Measurements from ENCODE around the gene MPHOSPH6. TPM values are rescaled to one million over a fixed set of nuclear protein-coding genes. Genes with fewer than 3 reads are reported as not detected.
A peak's percentile ranks its signal among the peaks of the same experiment; 100 is the strongest.
"Not testable (repeated sequence)": the region's sequence is repeated elsewhere in the genome, so short reads cannot be mapped to it uniquely, and the experiment has no call there.

The MPHOSPH6 gene, protein sequence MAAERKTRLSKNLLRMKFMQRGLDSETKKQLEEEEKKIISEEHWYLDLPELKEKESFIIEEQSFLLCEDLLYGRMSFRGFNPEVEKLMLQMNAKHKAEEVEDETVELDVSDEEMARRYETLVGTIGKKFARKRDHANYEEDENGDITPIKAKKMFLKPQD
- total RNA-seq, result 10 to 100 TPM in 7 of 10 donors, 1 to 10 TPM in 3; 7.0 to 12.2 (median 10.7) TPM
- polyA plus RNA-seq, result 10 to 100 TPM; 11.4 to 15.2 TPM
- long read RNA-seq, donor 1, transcript MPHOSPH6-207 (2 exons, 392 nt), result major isoform, 6 of 12 reads
- long read RNA-seq, donor 1, partial matches to known transcripts, result 0 of 12 reads
- long read RNA-seq, donor 1, other reads (novel, unspliced or antisense), result 2 of 12 reads
- long read RNA-seq, donor 2, transcript MPHOSPH6-201 (5 exons, 1,103 nt), result major isoform, 9 of 13 reads
- long read RNA-seq, donor 2, partial matches to known transcripts, result 1 of 13 reads
- long read RNA-seq, donor 2, other reads (novel, unspliced or antisense), result 0 of 13 reads
- long read RNA-seq, donor 3, transcript MPHOSPH6-201 (5 exons, 1,103 nt), result major isoform, 7 of 9 reads
- long read RNA-seq, donor 3, partial matches to known transcripts, result 1 of 9 reads
- long read RNA-seq, donor 3, other reads (novel, unspliced or antisense), result 1 of 9 reads

DNA sequence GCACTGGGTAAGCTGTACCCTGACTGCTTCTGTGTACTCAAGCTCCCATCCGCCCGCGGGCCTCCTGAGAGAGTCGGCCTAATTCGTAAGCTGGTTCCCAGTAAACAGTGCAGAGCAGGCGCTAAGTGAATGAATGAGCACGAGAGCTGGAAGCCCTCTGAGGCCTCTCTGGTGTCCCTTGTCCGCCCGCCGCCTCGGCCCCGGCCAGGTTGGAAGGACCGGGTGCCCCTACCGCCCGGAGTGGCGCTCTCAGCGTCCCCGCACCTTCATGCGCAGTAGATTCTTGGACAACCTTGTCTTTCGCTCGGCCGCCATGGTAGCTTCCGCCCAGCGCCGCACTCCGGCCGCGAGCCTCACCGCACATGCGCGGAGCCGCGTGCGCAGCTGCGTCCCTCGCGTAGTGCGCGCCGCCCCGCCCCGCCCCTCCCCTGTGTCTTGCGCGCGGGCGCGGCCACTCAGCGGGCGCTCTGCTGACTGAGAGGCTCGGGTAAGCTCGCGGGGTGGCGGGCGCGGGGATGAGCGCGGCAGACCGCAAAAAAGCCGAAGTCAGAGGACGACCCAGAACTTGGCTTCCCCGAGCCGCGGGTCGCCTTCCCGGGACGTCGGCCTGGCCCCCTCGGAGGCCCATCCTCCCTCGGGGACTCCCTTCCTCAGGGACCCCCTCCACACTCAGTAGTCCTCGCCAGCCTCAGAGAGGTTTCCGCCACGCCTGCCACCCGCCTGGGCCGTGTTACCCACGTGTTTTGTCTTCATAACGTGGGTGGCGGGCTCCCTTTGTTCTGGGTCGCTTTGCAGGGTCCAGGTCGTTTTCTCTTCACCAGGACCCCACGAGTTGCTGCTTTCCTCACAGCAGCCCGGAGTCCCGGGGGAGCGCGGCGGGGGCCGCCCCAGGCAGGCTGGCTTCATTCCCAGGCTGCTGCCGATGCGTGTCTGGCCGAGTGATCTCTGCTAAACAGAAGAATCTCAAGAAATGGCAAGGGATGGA is at the start of gene MPHOSPH6:
Gene MPHOSPH6 (minus strand): TSS at position 364 of the 985 bp plus-strand sequence. CDS start 49 bp downstream, at position 315.
- peak in 4 of 9 donors; percentile 10 to 34 (median 11) for TF ChIP-seq CTCF (IDR thresholded peaks at IDR 0.05)
- peaks cover 0 to 17% (median 0%) of the 10 kb centered on the region in 9 donors for H3K36me3 ChIP-seq
- ATAC-seq (peak; percentile 98 to 100 (median 99)), DNase-seq (peak; percentile 89 to 93)
- H3K9me3 ChIP-seq, result no peaks in the 10 kb centered on the region
- H3K27ac ChIP-seq, result peak within 1 kb of the TSS in 9 of 10 donors; percentile 74 to 91 (median 80)
- peak within 1 kb of the TSS; percentile 62 to 87 (median 77) for H3K4me3 ChIP-seq
- peaks cover 0 to 31% (median 14%) of the 10 kb centered on the region in 7 donors for H3K27me3 ChIP-seq
- intact Hi-C loops (cut with DNase I), result no loop called here
- H3K4me1 ChIP-seq, result peaks cover 0 to 21% (median 15%) of the 10 kb centered on the region in 9 donors
- 0 to 1% methylated on average over 89 of the region's 89 CpGs for WGBS, 2 donors

GRCh38 chr16:82219298-82219697 is 49.3 kb upstream of the MPHOSPH6 start:
- Histone ChIP-seq H3K36me3 (no peaks in the 10 kb centered on the region), H3K9me3 (no peaks in the 10 kb centered on the region), H3K4me1 (no peaks in the 10 kb centered on the region), H3K27me3 (peaks cover 0 to 3% (median 0%) of the 10 kb centered on the region in 7 donors), H3K4me3 (no peak overlapping the region), H3K27ac (no peak overlapping the region)
- 37 to 43% methylated on average over 12 of the region's 12 CpGs for WGBS, 2 donors
- no peak for DNase-seq
- no peak for TF ChIP-seq CTCF (IDR thresholded peaks at IDR 0.05)
- peak in 3 of 8 donors; percentile 47 to 62 (median 60) for ATAC-seq
- intact Hi-C loops (cut with DNase I), result no loop called here

DNA sequence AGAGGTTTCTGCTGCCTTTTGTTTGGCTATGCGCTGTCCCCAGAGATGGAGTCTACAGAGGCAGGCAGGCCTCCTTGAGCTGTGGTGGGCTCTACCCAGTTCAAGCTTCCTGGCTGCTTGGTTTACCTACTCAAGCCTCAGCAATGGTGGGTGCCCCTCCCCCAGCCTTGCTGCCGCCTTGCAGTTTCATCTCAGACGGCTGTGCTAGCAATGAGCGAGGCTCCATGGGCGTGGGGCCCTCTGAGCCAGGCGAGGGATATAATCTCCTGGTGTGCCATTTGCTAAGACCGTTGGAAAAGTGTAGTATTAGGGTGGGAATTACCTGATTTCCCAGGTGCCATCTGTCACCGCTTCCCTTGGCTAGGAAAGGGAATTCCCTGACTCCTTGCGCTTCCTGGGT is 39.3 kb upstream of the MPHOSPH6 start:
- H3K4me1 ChIP-seq; H3K27ac ChIP-seq; DNase-seq; intact Hi-C loops (cut with DNase I); H3K4me3 ChIP-seq; H3K36me3 ChIP-seq; ATAC-seq: not testable (repeated sequence)
- WGBS, 2 donors, result 91 to 92% methylated on average over 9 of the region's 9 CpGs
- Histone ChIP-seq H3K27me3 (peaks cover 0 to 33% (median 0%) of the 10 kb centered on the region in 7 donors), H3K9me3 (peaks cover 0 to 20% (median 0%) of the 10 kb centered on the region in 11 donors)

DNA sequence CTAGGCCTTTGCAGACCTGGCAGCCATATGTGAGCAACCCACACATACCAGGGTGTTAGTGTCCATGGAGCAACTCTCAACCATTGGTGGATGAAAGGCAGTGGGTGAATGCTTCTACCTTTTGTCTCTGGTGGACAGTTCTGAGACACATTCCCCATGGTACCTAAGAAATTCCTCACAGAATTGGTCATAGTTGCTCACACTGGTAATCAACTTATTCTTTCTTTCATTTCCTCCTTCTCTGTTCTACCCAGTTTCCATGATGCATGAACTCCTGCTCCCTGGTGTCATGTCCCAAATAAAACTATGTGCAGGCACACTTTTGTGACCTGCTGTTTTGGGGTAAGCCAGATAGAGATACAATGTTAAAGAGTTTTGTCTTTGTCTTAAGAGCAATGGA is 33.2 kb upstream of the MPHOSPH6 start:
- TF ChIP-seq CTCF (IDR thresholded peaks at IDR 0.05), result no peak
- no peaks in the 10 kb centered on the region for H3K36me3 ChIP-seq
- H3K9me3 ChIP-seq, result no peaks in the 10 kb centered on the region
- no peak overlapping the region for H3K4me3 ChIP-seq
- DNase-seq, result no peak
- H3K4me1 ChIP-seq, result no peaks in the 10 kb centered on the region
- H3K27me3 ChIP-seq, result no peaks in the 10 kb centered on the region
- no peak for ATAC-seq
- H3K27ac ChIP-seq, result no peak overlapping the region
- intact Hi-C loops (cut with DNase I), result no loop called here
